Measurements from ENCODE around the gene TP53.
"Not testable (repeated sequence)": the region's sequence is repeated elsewhere in the genome, so short reads cannot be mapped to it uniquely, and the experiment has no call there.

The TP53 gene

GRCh38 chr17:7673239-7673638 is 14.1 kb downstream of the TP53 start:
- DNase-seq (ENCODE audit: low read depth), result no peak

- DNase-seq (ENCODE audit: low read depth), result no peak
These were observed 18.8 kb downstream of the TP53 start for GRCh38 chr17:7668482-7668881.

- DNase-seq (ENCODE audit: low read depth), result no peak
These were observed 19.5 kb downstream of the TP53 start for GRCh38 chr17:7667656-7668406.

GRCh38 chr17:7656958-7657609 is 30.2 kb downstream of the TP53 start:
- no peak for DNase-seq (ENCODE audit: low read depth)

GRCh38 chr17:7655541-7655840 is 31.8 kb downstream of the TP53 start:
- DNase-seq (ENCODE audit: low read depth), result no peak

- no peak for DNase-seq (ENCODE audit: low read depth)
These were observed 32.3 kb downstream of the TP53 start for GRCh38 chr17:7654832-7655540.

GRCh38 chr17:7652388-7653356 is 34.6 kb downstream of the TP53 start:
- no peak for DNase-seq (ENCODE audit: low read depth)

- no peak for DNase-seq (ENCODE audit: low read depth)
These were observed 35.5 kb downstream of the TP53 start for GRCh38 chr17:7651665-7652387.

GRCh38 chr17:7651097-7651664 is 36.1 kb downstream of the TP53 start:
- no peak for DNase-seq (ENCODE audit: low read depth)

GRCh38 chr17:7650509-7651096 is 36.7 kb downstream of the TP53 start, which contains the start of gene ATP1B2:
ATP1B2 (plus strand) TSS chr17:7650926; CDS start chr17:7651519, 593 bp downstream.
- peak; percentile 64 for DNase-seq (ENCODE audit: low read depth)

- DNase-seq (ENCODE audit: low read depth), result no peak
These were observed 40.3 kb downstream of the TP53 start for GRCh38 chr17:7647018-7647417.

GRCh38 chr17:7646457-7646856 is 40.8 kb downstream of the TP53 start:
- no peak for DNase-seq (ENCODE audit: low read depth)

GRCh38 chr17:7644775-7645174 is 42.5 kb downstream of the TP53 start:
- DNase-seq (ENCODE audit: low read depth), result no peak

GRCh38 chr17:7641635-7642034 is 45.7 kb downstream of the TP53 start:
- DNase-seq (ENCODE audit: low read depth), result not testable (repeated sequence)

- DNase-seq (ENCODE audit: low read depth), result no peak
These were observed 46.5 kb downstream of the TP53 start for GRCh38 chr17:7640783-7641182.

- no peak for DNase-seq (ENCODE audit: low read depth)
These were observed 51.1 kb downstream of the TP53 start for GRCh38 chr17:7636163-7636562.

- DNase-seq (ENCODE audit: low read depth), result no peak
These were observed 52.9 kb downstream of the TP53 start for GRCh38 chr17:7634384-7634783.

GRCh38 chr17:7633093-7633492 is 54.2 kb downstream of the TP53 start:
- DNase-seq (ENCODE audit: low read depth), result no peak

- no peak for DNase-seq (ENCODE audit: low read depth)
These were observed 54.8 kb downstream of the TP53 start for GRCh38 chr17:7632492-7632894.

Data from stimulated activated CD8-positive, alpha-beta memory T cell treated with anti-CD3 and anti-CD28 coated beads, Interleukin-12 subunit alpha, Interleukin-12 subunit beta, amount 100 ng/mL, for 1 hour (primary cell).